SJSA1 (cell line): ENCODE data around the gene OVAAL. TPM values are rescaled to one million over a fixed set of nuclear protein-coding genes. Genes with fewer than 3 reads are reported as not detected.

ENCODE experiments used
- DNase-seq, 2 experiments: peaks; one replicate each; pipeline ENCODE4 v3.0.0-alpha.2; 2015 to 2020; ENCODE audit warnings: low spot score in 2 of 2, low read depth in 1 of 2
- H3K27ac ChIP-seq: fragments of 250-450 bp; sonication (Bioruptor Pico); 2 replicates; pipeline ENCODE4 v1.5.1; 2020; ENCODE audit warnings: mild to moderate bottlenecking, moderate library complexity
- H3K27me3 ChIP-seq: fragments of 250-450 bp; sonication (Bioruptor Pico); replicated peaks from 2 replicates; pipeline ENCODE4 v1.5.1; 2020; ENCODE audit warnings: mild to moderate bottlenecking, moderate library complexity
- H3K36me3 ChIP-seq: fragments of 250-450 bp; sonication (Bioruptor Pico); 2 replicates; pipeline ENCODE4 v1.5.1; 2020; ENCODE audit warnings: mild to moderate bottlenecking
- H3K4me1 ChIP-seq: fragments of 250-450 bp; sonication (Bioruptor Pico); replicated peaks from 2 replicates; pipeline ENCODE4 v1.6.1; 2021; ENCODE audit warnings: mild to moderate bottlenecking
- H3K4me3 ChIP-seq: fragments of 250-450 bp; sonication (Bioruptor Pico); 2 replicates; pipeline ENCODE4 v1.5.1; 2020; ENCODE audit warnings: mild to moderate bottlenecking
- H3K9me3 ChIP-seq: fragments of 250-450 bp; sonication (Bioruptor Pico); replicated peaks from 2 replicates; pipeline ENCODE4 v1.5.1; 2020; ENCODE audit warnings: mild to moderate bottlenecking
- total RNA-seq: library from RNA; depleted of rRNA; stranded (reverse); fragments of >200 nt; shearing (Covaris generic); gene quantifications from 2 replicates; pipeline ENCODE4 v1.2.3, GENCODE V29; 2014

The OVAAL gene
- total RNA-seq, 1 experiment from 2014 or later = not detected

DNA sequence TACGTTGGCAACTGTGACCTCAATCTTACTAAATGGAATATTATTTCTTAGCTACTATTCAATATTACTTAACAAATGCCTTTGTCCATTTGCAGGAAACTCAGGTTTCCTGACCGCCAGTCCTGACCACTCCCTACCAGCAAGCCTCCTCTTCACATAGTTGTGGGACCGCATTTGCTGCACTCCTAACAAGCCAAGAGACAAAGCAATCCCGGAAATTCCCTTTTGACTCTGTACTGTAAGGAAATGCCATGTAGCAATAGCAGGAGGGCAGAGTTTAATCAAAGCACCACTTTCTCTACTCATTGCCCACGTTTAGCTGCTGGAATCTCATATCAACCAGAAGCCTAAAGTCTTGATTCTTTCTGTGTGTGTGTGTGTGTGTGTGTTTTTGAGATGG is 28.3 kb upstream of the OVAAL start:
- DNase-seq = peak; percentile 69 to 76

DNA sequence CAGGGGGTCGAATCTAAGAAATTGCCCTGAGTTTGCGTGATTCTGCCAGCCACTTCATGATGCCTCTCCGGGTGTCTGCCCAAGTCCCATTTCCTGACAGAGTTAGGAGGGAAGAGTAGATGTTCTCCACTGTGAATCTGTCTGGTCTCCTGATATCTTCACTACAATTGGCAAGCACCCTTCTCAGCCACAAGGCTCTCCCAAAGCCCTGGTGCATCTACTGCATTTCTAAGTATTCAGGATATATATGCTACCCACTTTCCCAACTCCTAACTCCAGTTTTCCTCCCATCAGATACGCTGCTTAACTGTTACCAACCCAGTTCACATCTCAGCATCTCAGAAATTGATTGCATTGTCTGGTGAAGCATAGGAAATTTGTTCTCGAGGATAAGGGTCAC is 25.9 kb upstream of the OVAAL start:
- no peaks in the 10 kb centered on the region for H3K27me3 ChIP-seq
- no peaks in the 10 kb centered on the region for H3K9me3 ChIP-seq
- no peak for DNase-seq
- no peaks in the 10 kb centered on the region for H3K36me3 ChIP-seq
- H3K27ac ChIP-seq = no peak overlapping the region
- H3K4me1 ChIP-seq = peaks cover 11% of the 10 kb centered on the region
- no peak overlapping the region for H3K4me3 ChIP-seq

More for the DNA sequence above, 28.3 kb upstream of the OVAAL start:
- H3K4me3 ChIP-seq = no peak overlapping the region
- H3K36me3 ChIP-seq = no peaks in the 10 kb centered on the region
- H3K9me3 ChIP-seq = no peaks in the 10 kb centered on the region
- H3K27ac ChIP-seq = peak overlapping the region; percentile 51
- no peaks in the 10 kb centered on the region for H3K27me3 ChIP-seq
- H3K4me1 ChIP-seq = peaks cover 22% of the 10 kb centered on the region

DNA sequence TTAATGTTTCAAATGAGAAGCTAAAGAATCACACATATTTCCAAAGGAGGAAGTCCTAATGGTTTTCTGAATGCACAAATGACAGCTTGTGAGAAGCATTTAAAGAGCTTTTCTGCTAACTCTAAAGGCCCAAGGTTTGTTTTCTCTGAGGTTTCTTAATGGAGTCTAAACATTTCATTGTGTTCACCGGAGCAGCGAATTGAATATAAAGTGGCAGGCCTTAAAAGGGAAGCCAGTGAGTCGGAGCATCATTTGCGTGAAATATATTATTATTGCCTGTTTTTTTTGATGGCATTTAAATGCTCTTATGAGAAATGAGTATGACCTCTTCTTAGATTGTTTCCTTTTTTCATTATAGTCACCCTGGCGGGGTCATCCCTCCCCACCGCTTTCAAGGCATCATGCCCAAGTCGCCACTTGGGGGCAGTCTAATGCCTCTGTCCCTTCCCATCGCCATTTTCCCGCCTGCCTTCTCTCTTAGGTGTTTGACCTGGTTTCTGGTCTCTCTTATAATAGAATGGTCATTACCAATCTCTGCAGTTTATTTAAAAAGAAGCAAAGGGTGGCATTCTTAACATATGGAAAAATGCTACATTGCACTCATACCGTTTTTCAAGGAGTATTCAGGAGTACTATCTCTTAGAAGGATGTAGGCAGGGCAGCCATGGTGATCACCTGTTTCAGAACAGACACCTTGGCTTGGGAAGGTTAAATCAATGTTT is 25.3 kb upstream of the OVAAL start:
- H3K27me3 ChIP-seq = no peaks in the 10 kb centered on the region
- DNase-seq = peak; percentile 27 to 56
- no peaks in the 10 kb centered on the region for H3K36me3 ChIP-seq
- no peak overlapping the region for H3K4me3 ChIP-seq
- H3K27ac ChIP-seq = no peak overlapping the region
- H3K4me1 ChIP-seq = peaks cover 11% of the 10 kb centered on the region
- no peaks in the 10 kb centered on the region for H3K9me3 ChIP-seq

DNA sequence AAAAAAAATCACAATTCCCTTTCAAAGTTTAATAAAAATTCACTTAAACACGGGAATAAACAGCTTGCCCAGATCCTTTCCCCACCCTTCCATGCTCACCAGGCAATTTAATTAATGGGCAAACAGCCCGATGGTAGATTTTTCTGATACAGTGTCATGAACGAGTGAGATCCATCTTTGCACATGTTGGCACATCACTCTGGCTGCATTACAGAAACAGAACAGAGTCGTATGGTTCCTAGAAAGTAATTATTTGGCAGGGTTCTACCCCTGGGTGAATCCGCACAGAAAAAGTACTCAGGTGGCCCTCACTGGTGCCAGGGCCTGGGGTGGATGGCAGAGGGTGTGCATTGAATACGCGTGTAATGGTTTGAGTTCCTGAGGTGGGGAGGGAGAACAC is 24.6 kb upstream of the OVAAL start:
- no peak overlapping the region for H3K27ac ChIP-seq
- H3K27me3 ChIP-seq = no peaks in the 10 kb centered on the region
- no peaks in the 10 kb centered on the region for H3K9me3 ChIP-seq
- H3K36me3 ChIP-seq = no peaks in the 10 kb centered on the region
- H3K4me3 ChIP-seq = no peak overlapping the region
- H3K4me1 ChIP-seq = peaks cover 11% of the 10 kb centered on the region
- no peak for DNase-seq

DNA sequence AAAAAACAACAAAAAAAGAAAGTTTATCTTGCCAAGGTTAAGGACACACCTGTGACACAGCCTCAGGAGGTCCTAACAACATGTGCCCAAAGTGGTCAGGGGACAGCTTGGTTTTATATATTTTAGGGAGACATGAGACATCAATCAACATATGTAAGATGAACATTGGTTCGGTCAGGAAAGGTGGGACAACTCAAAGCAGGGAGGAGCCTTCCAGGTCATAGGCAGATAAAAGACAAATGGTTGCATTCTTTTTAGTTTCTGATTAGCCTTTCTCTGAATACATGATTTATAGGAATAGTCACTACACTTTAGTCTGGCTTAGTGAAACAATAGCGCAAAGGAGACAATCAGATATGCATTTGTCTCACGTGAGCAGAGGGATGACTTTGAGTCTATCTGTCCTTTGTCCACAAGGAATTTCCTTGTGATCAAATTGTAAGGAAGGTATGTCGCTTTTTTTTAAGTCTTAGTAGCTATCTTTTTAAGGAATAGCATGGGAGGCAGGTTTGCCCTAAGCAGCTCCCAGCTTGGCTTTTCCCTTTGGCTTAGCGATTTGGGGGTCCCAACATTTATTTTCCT is 23.3 kb upstream of the OVAAL start:
- Histone ChIP-seq H3K36me3 (no peaks in the 10 kb centered on the region), H3K4me3 (no peak overlapping the region), H3K27ac (no peak overlapping the region), H3K4me1 (peaks cover 5% of the 10 kb centered on the region), H3K9me3 (no peaks in the 10 kb centered on the region), H3K27me3 (no peaks in the 10 kb centered on the region)
- no peak for DNase-seq

DNA sequence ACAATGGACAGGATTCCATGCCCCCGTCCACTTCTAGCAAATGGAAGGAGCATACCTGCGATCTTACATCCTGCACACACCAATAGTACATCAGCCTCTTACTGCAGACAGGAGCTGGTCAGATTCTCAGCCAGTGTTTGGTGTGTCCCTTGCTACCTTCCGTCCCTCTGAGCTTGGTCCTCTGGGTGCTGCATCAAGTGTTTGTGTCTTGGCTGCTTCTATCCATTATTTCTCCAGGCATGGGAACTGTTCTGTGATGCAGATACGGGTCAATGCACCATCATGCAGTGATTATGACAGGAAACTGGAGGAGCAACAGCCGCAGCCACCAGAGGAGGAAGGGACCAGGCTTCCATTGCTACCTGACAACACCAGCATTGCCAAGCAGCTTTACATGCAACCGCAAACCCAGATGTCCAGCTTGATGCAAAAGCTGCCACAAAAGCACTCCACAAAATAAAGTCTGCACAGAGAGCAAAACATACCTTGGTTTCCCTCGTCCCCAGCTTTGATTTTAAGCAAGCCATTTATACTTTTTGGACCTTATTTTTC is 21.9 kb upstream of the OVAAL start:
- H3K4me1 ChIP-seq = no peaks in the 10 kb centered on the region
- no peak overlapping the region for H3K4me3 ChIP-seq
- DNase-seq = no peak
- no peaks in the 10 kb centered on the region for H3K9me3 ChIP-seq
- H3K27ac ChIP-seq = no peak overlapping the region
- H3K27me3 ChIP-seq = no peaks in the 10 kb centered on the region
- H3K36me3 ChIP-seq = no peaks in the 10 kb centered on the region

DNA sequence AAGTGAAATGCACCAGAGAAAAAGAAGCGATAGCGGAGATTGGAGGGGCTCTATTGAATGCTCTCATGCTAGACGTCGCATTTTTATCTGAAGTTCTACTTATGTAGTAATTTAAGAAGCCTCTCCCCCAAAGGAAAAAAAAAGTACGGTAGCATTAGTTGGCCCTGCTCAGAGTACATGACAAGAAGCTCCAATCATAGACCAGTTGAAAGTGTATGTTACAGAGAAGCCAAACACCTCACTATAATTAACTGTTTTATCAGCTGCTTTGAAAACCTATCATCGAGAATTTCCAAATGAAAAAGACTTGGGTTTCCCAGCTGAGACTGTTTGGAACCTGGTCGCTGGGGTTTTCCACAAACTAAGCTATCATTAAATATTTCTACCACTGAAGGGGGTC is 19.6 kb upstream of the OVAAL start:
- no peak overlapping the region for H3K27ac ChIP-seq
- no peaks in the 10 kb centered on the region for H3K9me3 ChIP-seq
- no peak overlapping the region for H3K4me3 ChIP-seq
- no peaks in the 10 kb centered on the region for H3K36me3 ChIP-seq
- no peaks in the 10 kb centered on the region for H3K4me1 ChIP-seq
- H3K27me3 ChIP-seq = no peaks in the 10 kb centered on the region
- no peak for DNase-seq

DNA sequence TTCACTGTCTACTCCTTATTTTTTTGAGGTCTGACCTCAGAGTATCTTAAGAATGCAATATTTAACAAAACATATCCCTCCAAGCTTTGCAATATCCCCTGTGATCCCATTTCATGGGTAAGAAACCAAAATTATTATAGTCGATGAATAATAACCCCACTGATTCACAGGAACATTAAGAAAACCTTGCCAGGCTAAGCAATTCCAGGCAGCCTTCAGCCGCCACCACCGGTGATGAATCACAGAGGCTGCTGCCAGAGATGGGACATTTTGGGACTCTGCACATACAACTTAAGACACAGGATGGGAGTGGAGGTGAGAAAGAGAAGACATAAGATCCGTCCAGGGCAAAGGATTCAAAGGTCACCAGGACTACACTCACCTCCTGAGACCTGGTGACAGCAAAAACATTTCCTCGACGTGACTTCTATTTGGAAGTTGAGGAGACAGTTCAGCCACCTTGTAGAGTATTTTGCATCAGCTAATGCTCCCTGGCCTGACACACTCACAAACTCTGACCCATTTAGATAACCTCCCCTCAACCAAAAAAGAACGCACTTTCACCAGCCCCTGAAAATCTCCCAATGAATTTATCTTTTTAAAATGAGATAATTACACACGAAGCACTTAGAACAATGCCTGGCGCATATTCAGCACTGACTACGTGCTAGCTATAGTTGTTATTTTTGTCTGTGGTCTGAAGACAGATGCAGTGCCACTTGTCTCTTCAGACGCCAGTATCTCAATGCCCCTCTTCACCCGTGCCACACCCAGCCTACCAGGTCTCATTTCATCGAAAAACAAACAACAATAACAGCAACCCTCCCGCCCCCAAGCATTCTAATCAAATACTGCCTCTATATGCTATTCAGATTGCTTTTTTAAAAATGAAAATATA is 17.8 kb upstream of the OVAAL start:
- H3K27ac ChIP-seq = no peak overlapping the region
- H3K4me3 ChIP-seq = no peak overlapping the region
- no peaks in the 10 kb centered on the region for H3K36me3 ChIP-seq
- H3K4me1 ChIP-seq = no peaks in the 10 kb centered on the region
- no peaks in the 10 kb centered on the region for H3K9me3 ChIP-seq
- DNase-seq = no peak
- H3K27me3 ChIP-seq = no peaks in the 10 kb centered on the region

DNA sequence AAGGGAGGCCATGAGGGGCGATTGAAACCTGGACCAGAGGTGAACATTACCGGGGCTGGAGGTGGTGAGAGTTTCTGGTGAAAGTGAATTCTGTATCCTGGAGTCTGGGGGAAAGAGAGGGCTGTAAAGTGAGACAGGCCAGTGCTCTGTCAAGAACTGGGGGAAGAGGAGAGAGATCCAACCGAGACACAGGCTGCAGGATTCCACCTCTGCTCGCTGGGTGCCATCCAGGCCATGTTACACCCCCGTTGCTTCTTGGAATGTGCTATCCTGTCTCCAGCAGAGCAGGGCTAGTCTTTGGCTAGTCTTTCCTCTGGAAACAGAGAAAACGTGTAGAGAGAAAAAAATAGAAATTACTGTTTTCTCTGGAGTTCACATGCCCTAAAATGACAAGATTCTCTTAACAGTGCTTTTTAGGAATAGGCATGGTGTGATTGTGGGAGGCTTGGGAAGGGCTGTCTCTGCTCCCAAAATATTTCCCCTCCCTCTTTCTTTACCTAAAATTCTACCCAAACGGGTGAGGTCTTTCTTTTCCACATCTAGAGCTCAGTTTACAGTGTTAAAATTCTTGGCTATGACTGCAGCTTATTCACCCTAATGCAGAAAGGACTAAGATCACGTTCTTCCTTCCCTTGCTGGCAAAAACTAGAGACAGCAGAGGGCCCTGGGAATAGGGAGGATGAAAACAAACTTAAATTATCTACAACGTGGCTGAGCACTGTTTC is 16.5 kb upstream of the OVAAL start:
- Histone ChIP-seq H3K27ac (no peak overlapping the region), H3K4me3 (no peak overlapping the region), H3K27me3 (no peaks in the 10 kb centered on the region), H3K9me3 (no peaks in the 10 kb centered on the region), H3K4me1 (no peaks in the 10 kb centered on the region), H3K36me3 (no peaks in the 10 kb centered on the region)
- DNase-seq = no peak

DNA sequence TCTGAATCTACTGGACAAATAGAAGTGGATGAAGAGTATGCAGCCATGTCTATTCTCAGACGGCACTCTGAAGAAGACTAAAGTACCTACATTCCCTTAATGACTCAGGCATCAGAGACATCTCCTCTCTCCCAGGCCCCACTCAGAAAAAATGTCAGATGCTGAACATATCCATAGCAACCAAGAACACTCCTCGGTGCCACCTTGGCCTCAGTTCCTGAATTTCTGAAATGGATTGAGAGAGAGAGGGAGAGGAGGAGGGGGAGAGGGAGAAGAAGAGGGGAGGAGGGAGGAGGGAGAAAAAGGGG is 16.0 kb upstream of the OVAAL start:
- Histone ChIP-seq H3K27me3 (no peaks in the 10 kb centered on the region), H3K36me3 (no peaks in the 10 kb centered on the region), H3K4me3 (no peak overlapping the region), H3K9me3 (no peaks in the 10 kb centered on the region), H3K27ac (no peak overlapping the region), H3K4me1 (no peaks in the 10 kb centered on the region)
- DNase-seq = no peak

DNA sequence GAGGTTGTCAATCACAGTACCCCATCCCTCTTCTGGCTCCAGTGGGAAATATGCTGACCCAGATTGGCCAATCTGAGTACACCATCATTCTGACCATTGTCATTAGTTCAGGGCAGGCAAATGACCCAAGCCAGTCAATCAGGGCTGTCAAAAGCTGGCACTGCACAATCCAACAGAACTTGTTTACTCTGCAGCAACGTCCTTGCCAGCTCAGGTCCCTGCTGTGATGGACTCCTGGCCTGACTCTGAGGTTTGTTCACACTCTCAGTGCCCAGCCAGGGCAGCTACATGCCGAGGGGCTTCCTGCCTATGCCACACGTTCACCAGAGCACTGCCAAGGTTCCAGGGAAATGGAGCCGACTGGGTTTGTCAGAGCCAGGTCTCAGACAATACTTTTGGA is 14.7 kb upstream of the OVAAL start:
- H3K9me3 ChIP-seq = no peaks in the 10 kb centered on the region
- H3K4me3 ChIP-seq = no peak overlapping the region
- H3K27me3 ChIP-seq = no peaks in the 10 kb centered on the region
- no peak overlapping the region for H3K27ac ChIP-seq
- H3K36me3 ChIP-seq = no peaks in the 10 kb centered on the region
- H3K4me1 ChIP-seq = no peaks in the 10 kb centered on the region
- DNase-seq = no peak

DNA sequence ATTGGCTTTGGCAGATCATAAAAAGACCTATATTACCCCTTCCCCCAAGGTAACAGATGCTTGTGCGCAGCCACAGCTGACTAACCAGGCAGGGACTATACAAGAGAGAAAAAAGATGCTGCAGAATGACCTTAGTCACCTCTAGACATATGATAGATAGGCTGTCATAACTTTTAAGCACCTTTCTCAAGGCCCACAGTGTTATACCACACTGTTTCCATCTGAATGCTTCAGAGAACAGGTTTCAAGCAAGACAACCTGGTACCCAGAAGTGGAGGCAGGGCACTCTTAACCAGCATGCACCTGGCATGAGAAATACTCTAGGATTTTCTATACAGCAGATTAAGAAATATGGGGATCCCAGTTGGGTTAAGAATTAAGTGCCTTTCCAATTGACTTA is 12.8 kb upstream of the OVAAL start:
- H3K27me3 ChIP-seq = no peaks in the 10 kb centered on the region
- no peak for DNase-seq
- H3K4me3 ChIP-seq = no peak overlapping the region
- H3K36me3 ChIP-seq = no peaks in the 10 kb centered on the region
- H3K4me1 ChIP-seq = no peaks in the 10 kb centered on the region
- no peaks in the 10 kb centered on the region for H3K9me3 ChIP-seq
- no peak overlapping the region for H3K27ac ChIP-seq

DNA sequence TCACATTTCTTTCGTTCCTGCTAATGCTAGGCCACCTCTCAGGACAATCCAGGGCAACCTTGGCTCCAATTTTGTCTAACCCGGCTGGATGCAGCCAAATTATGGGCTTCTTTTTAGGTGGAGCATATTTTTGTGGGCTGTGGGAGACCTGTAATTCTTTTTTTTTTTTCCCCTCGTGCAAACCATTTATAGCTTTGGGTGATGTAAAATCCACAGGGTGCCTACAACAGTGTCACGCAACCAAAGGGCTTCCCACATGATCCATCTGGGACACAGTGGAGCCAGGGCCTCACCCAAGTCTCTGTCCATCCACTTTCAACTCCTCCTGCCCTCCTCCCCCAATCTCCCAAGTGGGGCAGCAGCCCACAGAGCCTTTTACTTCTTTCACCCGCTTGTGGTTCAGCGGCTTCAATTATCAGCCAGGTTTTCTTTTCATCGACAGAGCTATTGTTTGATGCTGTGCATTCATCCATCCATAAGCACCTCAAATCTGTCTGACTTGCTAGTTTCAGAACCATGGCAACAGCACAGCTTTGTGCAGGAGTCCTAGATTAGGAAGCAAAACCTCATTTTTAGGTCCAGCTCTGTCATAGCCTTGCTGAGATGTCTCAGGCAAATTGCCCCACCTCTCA is 10.0 kb upstream of the OVAAL start:
- Histone ChIP-seq H3K9me3 (no peaks in the 10 kb centered on the region), H3K36me3 (no peaks in the 10 kb centered on the region), H3K4me3 (no peak overlapping the region), H3K27ac (no peak overlapping the region), H3K27me3 (no peaks in the 10 kb centered on the region), H3K4me1 (no peaks in the 10 kb centered on the region)
- DNase-seq = no peak
